CD4-positive, alpha-beta memory T cell (primary cell): Measurements from ENCODE around the gene BARX1. TPM values are rescaled to one million over a fixed set of nuclear protein-coding genes. Genes with fewer than 3 reads are reported as not detected.
A peak's percentile ranks its signal among the peaks of the same experiment; 100 is the strongest.

Experiments used
- CTCF ChIA-PET: fragments of 350-600 bp; sonication (Branson Sonifier 250); formaldehyde crosslinking; loops from one replicate; lab custom pipeline; 2021; ENCODE audit warnings: inconsistent platforms; ENCODE audit not compliant: partially characterized antibody; lab: Charles Lee
- POLR2A ChIA-PET: fragments of 350-600 bp; sonication (Branson Sonifier 250); formaldehyde crosslinking; loops from one replicate; lab custom pipeline; 2021; ENCODE audit not compliant: partially characterized antibody; lab: Charles Lee
- DNase-seq, 5 donors: peaks; one replicate each; pipeline versions ENCODE4 v3.0.0 to v3.0.0-alpha.2; 2020 to 2022; ENCODE audit warnings: mixed read lengths in 1 of 5
- H3K27ac ChIP-seq: one replicate; pipeline ENCODE4 v1.7.0; 2013; ENCODE audit warnings: low read depth, low read length
- H3K27me3 ChIP-seq: 2 replicates; pipeline ENCODE4 v1.7.0; 2013; ENCODE audit warnings: mild to moderate bottlenecking, low read length, moderate library complexity; ENCODE audit not compliant: insufficient read depth
- H3K36me3 ChIP-seq: 2 replicates; pipeline ENCODE4 v1.7.0; 2013; ENCODE audit warnings: mild to moderate bottlenecking, low read length, moderate library complexity; ENCODE audit not compliant: insufficient read depth
- H3K4me1 ChIP-seq: 2 replicates; pipeline ENCODE4 v1.7.0; 2013; ENCODE audit warnings: mild to moderate bottlenecking, low read length, moderate library complexity; ENCODE audit not compliant: insufficient read depth
- H3K4me3 ChIP-seq, 2 donors: one replicate each; pipeline ENCODE4 v1.7.0; 2013; ENCODE audit warnings: low read length in 2 of 2, mild to moderate bottlenecking in 1 of 2
- H3K9me3 ChIP-seq, 2 donors: one replicate each; pipeline ENCODE4 v1.7.0; 2013; ENCODE audit warnings: low read length in 2 of 2, control low read depth in 1 of 2; ENCODE audit not compliant: control insufficient read depth in 1 of 2
- H3K27ac Mint-ChIP-seq, 7 donors: one replicate each; pipeline ENCODE4 v1.8.0; 2020 to 2021; ENCODE audit warnings: mixed read lengths in 7 of 7, mild to moderate bottlenecking in 6 of 7, inconsistent platforms in 3 of 7, moderate library complexity in 3 of 7
- H3K27me3 Mint-ChIP-seq, 2 donors: one replicate each; pipeline ENCODE4 v1.8.0; 2020 to 2021; ENCODE audit warnings: mixed read lengths in 2 of 2
- H3K36me3 Mint-ChIP-seq, 2 donors: one replicate each; pipeline ENCODE4 v1.8.0; 2020 to 2021; ENCODE audit warnings: mixed read lengths in 2 of 2, inconsistent platforms in 1 of 2, mild to moderate bottlenecking in 1 of 2
- H3K4me1 Mint-ChIP-seq, 4 donors: one replicate each; pipeline ENCODE4 v1.8.0; 2020 to 2021; ENCODE audit warnings: mixed read lengths in 4 of 4, mild to moderate bottlenecking in 1 of 4
- H3K4me3 Mint-ChIP-seq, 8 donors: one replicate each; pipeline ENCODE4 v1.8.0; 2020 to 2021; ENCODE audit warnings: mixed read lengths in 8 of 8, mild to moderate bottlenecking in 7 of 8, moderate library complexity in 6 of 8, inconsistent platforms in 3 of 8
- H3K9me3 Mint-ChIP-seq, 8 donors: one replicate each; pipeline ENCODE4 v1.8.0; 2020 to 2021; ENCODE audit warnings: mixed read lengths in 8 of 8, mild to moderate bottlenecking in 5 of 8, inconsistent platforms in 3 of 8, moderate library complexity in 1 of 8
- intact Hi-C: fragments of 100-400 bp; cut with micrococcal nuclease; formaldehyde crosslinking; loops from one replicate; pipeline ENCODE4 v1.15.1; 2023
- polyA plus RNA-seq, 2 donors: library from polyadenylated mRNA; unstranded; fragments of 300-500 nt; fragmentation: Illumina TruSeq; gene quantifications; one replicate each; pipeline ENCODE4 v1.2.3, GENCODE V29; 2021
- total RNA-seq, 2 experiments: library from RNA; stranded (reverse); gene quantifications; one replicate each; pipeline ENCODE4 v1.2.3, GENCODE V29; 2021

Gene BARX1
- total and polyA plus RNA-seq, 4 experiments from 2014 or later = not detected

GRCh38 chr9:93907551-93908199 is 47.5 kb downstream of the BARX1 start:
- H3K36me3 Mint-ChIP-seq = no peaks in the 10 kb centered on the region
- intact Hi-C loops = no loop called here
- H3K27me3 Mint-ChIP-seq = peaks cover 6 to 7% of the 10 kb centered on the region in 2 donors
- H3K4me3 Mint-ChIP-seq = no peak overlapping the region
- Histone ChIP-seq H3K4me3 (no peak overlapping the region), H3K4me1 (peaks cover 4% of the 10 kb centered on the region), H3K27me3 (no peaks in the 10 kb centered on the region), H3K27ac (no peak overlapping the region), H3K36me3 (no peaks in the 10 kb centered on the region), H3K9me3 (no peaks in the 10 kb centered on the region)
- H3K9me3 Mint-ChIP-seq = no peaks in the 10 kb centered on the region
- CTCF ChIA-PET = no interaction called here
- DNase-seq = no peak
- POLR2A ChIA-PET = no interaction called here
- no peak overlapping the region for H3K27ac Mint-ChIP-seq
- peaks cover 0 to 9% (median under 1%) of the 10 kb centered on the region in 4 donors for H3K4me1 Mint-ChIP-seq

GRCh38 chr9:93906195-93906880 is 48.8 kb downstream of the BARX1 start:
- peaks cover 0 to 9% (median 0%) of the 10 kb centered on the region in 4 donors for H3K4me1 Mint-ChIP-seq
- H3K27me3 Mint-ChIP-seq = peaks cover 6 to 7% of the 10 kb centered on the region in 2 donors
- no peaks in the 10 kb centered on the region for H3K27me3 ChIP-seq
- H3K4me1 ChIP-seq = no peaks in the 10 kb centered on the region
- H3K9me3 ChIP-seq = no peaks in the 10 kb centered on the region
- H3K4me3 ChIP-seq = no peak overlapping the region
- no peak for DNase-seq
- H3K27ac ChIP-seq = no peak overlapping the region
- intact Hi-C loops = no loop called here
- H3K9me3 Mint-ChIP-seq = no peaks in the 10 kb centered on the region
- CTCF ChIA-PET = no interaction called here
- H3K36me3 Mint-ChIP-seq = no peaks in the 10 kb centered on the region
- H3K4me3 Mint-ChIP-seq = no peak overlapping the region
- H3K27ac Mint-ChIP-seq = peak overlapping the region in 1 of 7 donors; percentile 18
- POLR2A ChIA-PET = no interaction called here
- no peaks in the 10 kb centered on the region for H3K36me3 ChIP-seq

- Histone ChIP-seq H3K36me3 (no peaks in the 10 kb centered on the region), H3K27me3 (no peaks in the 10 kb centered on the region), H3K9me3 (no peaks in the 10 kb centered on the region), H3K4me1 (no peaks in the 10 kb centered on the region), H3K4me3 (no peak overlapping the region), H3K27ac (no peak overlapping the region)
- Mint-ChIP-seq H3K4me1 (peaks cover 0 to 9% (median 0%) of the 10 kb centered on the region in 4 donors), H3K9me3 (no peaks in the 10 kb centered on the region), H3K36me3 (no peaks in the 10 kb centered on the region), H3K4me3 (no peak overlapping the region), H3K27me3 (peaks cover 6 to 7% of the 10 kb centered on the region in 2 donors), H3K27ac (no peak overlapping the region)
- intact Hi-C loops = no loop called here
- POLR2A ChIA-PET = no interaction called here
- DNase-seq = no peak
- CTCF ChIA-PET = interaction anchor here (0.9 kb wide), 1 partner anchor 10 kb away, joined by 3 read pairs; no protein-coding TSS in a partner anchor
Measured at GRCh38 chr9:93905473-93906133, 49.6 kb downstream of the BARX1 start.

- Mint-ChIP-seq H3K27ac (no peak overlapping the region), H3K9me3 (no peaks in the 10 kb centered on the region), H3K27me3 (peaks cover 4 to 5% of the 10 kb centered on the region in 2 donors), H3K4me1 (peaks cover 0 to 9% (median 3%) of the 10 kb centered on the region in 4 donors), H3K36me3 (no peaks in the 10 kb centered on the region), H3K4me3 (no peak overlapping the region)
- DNase-seq = no peak
- ChIA-PET POLR2A (no interaction called here), CTCF (interaction anchor here (0.9 kb wide), 1 partner anchor 10 kb away, joined by 3 read pairs; no protein-coding TSS in a partner anchor)
- no peaks in the 10 kb centered on the region for H3K27me3 ChIP-seq
- H3K9me3 ChIP-seq = no peaks in the 10 kb centered on the region
- H3K4me3 ChIP-seq = no peak overlapping the region
- H3K27ac ChIP-seq = no peak overlapping the region
- no peaks in the 10 kb centered on the region for H3K4me1 ChIP-seq
- H3K36me3 ChIP-seq = no peaks in the 10 kb centered on the region
- intact Hi-C loops = no loop called here
Measured at GRCh38 chr9:93904649-93905472, 50.3 kb downstream of the BARX1 start.

GRCh38 chr9:93903886-93904648 is 51.1 kb downstream of the BARX1 start:
- H3K27me3 Mint-ChIP-seq = peaks cover 3 to 4% of the 10 kb centered on the region in 2 donors
- H3K4me1 ChIP-seq = no peaks in the 10 kb centered on the region
- intact Hi-C loops = no loop called here
- no peaks in the 10 kb centered on the region for H3K36me3 ChIP-seq
- no peak overlapping the region for H3K4me3 ChIP-seq
- H3K27me3 ChIP-seq = no peaks in the 10 kb centered on the region
- ChIA-PET CTCF (interaction anchor here (0.9 kb wide), 1 partner anchor 9 kb away, joined by 3 read pairs; no protein-coding TSS in a partner anchor), POLR2A (no interaction called here)
- H3K4me3 Mint-ChIP-seq = no peak overlapping the region
- H3K4me1 Mint-ChIP-seq = peaks cover 0 to 6% (median 3%) of the 10 kb centered on the region in 4 donors
- H3K27ac Mint-ChIP-seq = no peak overlapping the region
- no peak for DNase-seq
- no peaks in the 10 kb centered on the region for H3K9me3 Mint-ChIP-seq
- H3K9me3 ChIP-seq = no peaks in the 10 kb centered on the region
- no peaks in the 10 kb centered on the region for H3K36me3 Mint-ChIP-seq
- no peak overlapping the region for H3K27ac ChIP-seq

GRCh38 chr9:93902780-93903655 is 52.1 kb downstream of the BARX1 start:
- DNase-seq = no peak
- no peak overlapping the region for H3K4me3 Mint-ChIP-seq

More at GRCh38 chr9:93902780-93903655, 52.1 kb downstream of the BARX1 start:
- Mint-ChIP-seq H3K36me3 (no peaks in the 10 kb centered on the region), H3K27ac (no peak overlapping the region), H3K9me3 (no peaks in the 10 kb centered on the region), H3K27me3 (peaks cover 1 to 4% of the 10 kb centered on the region in 2 donors), H3K4me1 (peaks cover 5 to 11% (median 7%) of the 10 kb centered on the region in 4 donors)
- Histone ChIP-seq H3K36me3 (no peaks in the 10 kb centered on the region), H3K27ac (no peak overlapping the region), H3K9me3 (no peaks in the 10 kb centered on the region), H3K27me3 (no peaks in the 10 kb centered on the region), H3K4me3 (no peak overlapping the region), H3K4me1 (peaks cover 9% of the 10 kb centered on the region)
- ChIA-PET CTCF (no interaction called here), POLR2A (no interaction called here)
- intact Hi-C loops = no loop called here
